ENCODE results near the gene CDK4.

CDK4 gene

DNA sequence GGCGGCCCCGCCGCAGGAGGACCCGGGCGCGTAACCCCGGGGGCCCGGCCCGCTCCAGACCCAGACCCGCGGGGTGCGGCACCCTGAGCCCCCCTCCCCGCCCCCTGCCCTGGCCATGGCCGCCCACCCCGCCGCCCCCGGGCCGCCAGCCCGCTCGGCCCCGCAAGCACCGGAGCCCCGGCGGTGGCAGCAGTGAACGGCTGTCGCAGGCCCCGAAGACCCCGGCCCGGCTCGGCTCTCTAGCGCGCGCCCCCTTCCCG is 3.0 kb upstream of the CDK4 start:
- TF ChIP-seq, protein P1, sequence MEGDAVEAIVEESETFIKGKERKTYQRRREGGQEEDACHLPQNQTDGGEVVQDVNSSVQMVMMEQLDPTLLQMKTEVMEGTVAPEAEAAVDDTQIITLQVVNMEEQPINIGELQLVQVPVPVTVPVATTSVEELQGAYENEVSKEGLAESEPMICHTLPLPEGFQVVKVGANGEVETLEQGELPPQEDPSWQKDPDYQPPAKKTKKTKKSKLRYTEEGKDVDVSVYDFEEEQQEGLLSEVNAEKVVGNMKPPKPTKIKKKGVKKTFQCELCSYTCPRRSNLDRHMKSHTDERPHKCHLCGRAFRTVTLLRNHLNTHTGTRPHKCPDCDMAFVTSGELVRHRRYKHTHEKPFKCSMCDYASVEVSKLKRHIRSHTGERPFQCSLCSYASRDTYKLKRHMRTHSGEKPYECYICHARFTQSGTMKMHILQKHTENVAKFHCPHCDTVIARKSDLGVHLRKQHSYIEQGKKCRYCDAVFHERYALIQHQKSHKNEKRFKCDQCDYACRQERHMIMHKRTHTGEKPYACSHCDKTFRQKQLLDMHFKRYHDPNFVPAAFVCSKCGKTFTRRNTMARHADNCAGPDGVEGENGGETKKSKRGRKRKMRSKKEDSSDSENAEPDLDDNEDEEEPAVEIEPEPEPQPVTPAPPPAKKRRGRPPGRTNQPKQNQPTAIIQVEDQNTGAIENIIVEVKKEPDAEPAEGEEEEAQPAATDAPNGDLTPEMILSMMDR (conservative IDR thresholded peaks at IDR 0.05): no peak
- TF ChIP-seq ZFX (IDR thresholded peaks at IDR 0.05): no peak
- H3K27ac ChIP-seq: peak overlapping the region; percentile 34; the same call in 1 of the 2 replicates

DNA sequence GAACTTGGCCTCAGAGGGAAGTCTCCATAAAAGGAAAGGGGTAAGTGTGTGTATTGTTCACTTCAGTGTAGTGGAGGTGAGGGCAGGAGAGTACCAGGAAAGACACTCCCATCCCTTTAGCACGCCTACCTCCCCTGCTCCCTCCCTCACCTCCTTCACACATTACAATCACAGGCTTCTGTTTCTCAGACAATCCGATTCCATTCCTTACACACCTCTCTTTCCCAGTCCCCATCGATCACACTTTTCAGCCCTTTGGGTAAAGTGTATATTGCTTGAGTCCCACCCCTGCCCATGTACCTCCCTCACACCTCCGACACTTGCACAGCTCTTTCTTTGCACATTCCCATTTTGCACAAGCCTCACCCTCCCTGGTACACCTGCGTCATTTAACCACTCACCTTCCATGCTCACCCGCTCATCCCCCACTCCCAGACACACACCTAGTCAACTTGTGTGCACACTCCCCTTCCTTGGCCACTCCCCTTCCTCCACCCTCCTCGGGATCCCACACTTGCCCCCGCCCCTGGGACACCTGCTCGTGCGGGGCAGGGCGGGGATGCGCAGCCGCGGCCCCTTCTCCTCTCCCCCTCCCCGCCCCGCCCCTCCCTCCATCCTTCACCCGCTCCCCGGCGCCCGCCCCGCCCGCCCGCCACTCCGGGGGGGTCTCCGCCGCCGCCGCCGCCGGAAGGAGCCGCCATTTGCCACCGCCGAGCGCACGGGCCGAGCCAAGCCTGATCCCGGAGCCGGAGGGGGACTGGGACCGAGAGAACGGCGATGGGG is 2.5 kb upstream of the CDK4 start, which contains the start of gene MARCHF9:
Gene MARCHF9, plus strand, starts transcription at position 693 of the 783 bp plus-strand sequence. CDS start 426 bp downstream, outside the sequence.
- H3K27ac ChIP-seq: peak within 1 kb of the TSS; percentile 34; the same call in 1 of the 2 replicates
- TF ChIP-seq, protein P1 (conservative IDR thresholded peaks at IDR 0.05): no peak
- no peak for TF ChIP-seq ZFX (IDR thresholded peaks at IDR 0.05)

DNA sequence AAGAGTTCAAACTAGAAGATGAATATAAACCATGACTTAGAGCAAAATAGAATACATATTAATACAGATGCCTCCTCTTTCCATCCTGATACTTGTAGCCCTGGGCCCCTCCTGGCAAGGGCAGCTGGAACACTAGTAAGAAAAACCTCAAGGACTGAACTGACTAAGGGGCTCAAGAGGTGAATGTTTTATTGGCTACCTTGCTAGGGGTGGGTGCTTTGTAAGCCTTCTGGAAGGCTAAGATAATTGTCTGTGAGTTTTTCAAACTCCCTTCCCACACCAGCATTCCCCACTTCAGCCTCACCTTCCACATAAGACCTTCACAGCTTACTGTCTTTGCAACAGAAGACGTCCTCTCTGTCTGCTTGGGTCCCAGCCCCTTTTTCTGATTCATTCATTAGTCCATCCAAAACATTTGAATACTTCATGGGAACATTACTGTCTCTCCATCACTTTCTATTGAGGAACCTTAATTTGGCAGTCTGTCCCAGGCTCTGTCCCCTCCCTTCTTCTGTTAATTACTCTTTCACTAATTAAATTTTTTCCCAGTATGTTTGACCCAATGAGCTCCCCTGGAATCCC is 1.7 kb upstream of the CDK4 start:
- no peak overlapping the region for H3K27ac ChIP-seq
- TF ChIP-seq, protein P1 (conservative IDR thresholded peaks at IDR 0.05): no peak
- no peak for TF ChIP-seq ZFX (IDR thresholded peaks at IDR 0.05)

DNA sequence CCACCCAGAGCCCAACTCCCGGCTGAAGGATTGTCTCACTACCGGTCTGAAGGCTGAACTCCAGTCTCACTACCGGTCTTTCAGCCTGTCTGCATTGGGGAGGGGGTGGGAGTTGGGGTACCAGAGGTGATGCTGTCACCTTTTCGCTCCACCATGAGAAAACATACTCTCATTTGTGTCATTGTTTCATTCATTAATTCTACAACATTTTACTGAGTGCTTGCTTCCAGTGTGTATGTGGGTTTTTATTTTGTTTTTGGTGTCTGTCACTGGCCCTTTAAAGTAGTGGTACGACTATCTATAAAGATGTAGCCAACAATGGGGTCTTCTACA is 524 bp upstream of the CDK4 start:
- TF ChIP-seq, protein P1 (conservative IDR thresholded peaks at IDR 0.05): no peak
- no peak for TF ChIP-seq ZFX (IDR thresholded peaks at IDR 0.05)
- H3K27ac ChIP-seq: peak overlapping the region; percentile 92

DNA sequence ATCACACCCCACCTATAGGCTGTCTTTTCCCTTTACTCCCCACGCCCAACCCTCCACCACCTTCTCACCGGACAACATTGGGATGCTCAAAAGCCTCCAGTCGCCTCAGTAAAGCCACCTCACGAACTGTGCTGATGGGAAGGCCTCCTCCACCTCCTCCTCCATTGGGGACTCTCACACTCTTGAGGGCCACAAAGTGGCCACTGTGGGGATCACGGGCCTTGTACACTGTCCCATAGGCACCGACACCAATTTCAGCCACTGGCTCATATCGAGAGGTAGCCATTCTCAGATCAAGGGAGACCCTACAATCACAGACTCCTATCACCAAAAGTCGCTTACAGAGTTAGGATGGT is 700 bp downstream of the CDK4 start:
- no peak for TF ChIP-seq ZFX (IDR thresholded peaks at IDR 0.05)
- TF ChIP-seq, protein P1 (conservative IDR thresholded peaks at IDR 0.05): no peak
- peak overlapping the region; percentile 92 for H3K27ac ChIP-seq

DNA sequence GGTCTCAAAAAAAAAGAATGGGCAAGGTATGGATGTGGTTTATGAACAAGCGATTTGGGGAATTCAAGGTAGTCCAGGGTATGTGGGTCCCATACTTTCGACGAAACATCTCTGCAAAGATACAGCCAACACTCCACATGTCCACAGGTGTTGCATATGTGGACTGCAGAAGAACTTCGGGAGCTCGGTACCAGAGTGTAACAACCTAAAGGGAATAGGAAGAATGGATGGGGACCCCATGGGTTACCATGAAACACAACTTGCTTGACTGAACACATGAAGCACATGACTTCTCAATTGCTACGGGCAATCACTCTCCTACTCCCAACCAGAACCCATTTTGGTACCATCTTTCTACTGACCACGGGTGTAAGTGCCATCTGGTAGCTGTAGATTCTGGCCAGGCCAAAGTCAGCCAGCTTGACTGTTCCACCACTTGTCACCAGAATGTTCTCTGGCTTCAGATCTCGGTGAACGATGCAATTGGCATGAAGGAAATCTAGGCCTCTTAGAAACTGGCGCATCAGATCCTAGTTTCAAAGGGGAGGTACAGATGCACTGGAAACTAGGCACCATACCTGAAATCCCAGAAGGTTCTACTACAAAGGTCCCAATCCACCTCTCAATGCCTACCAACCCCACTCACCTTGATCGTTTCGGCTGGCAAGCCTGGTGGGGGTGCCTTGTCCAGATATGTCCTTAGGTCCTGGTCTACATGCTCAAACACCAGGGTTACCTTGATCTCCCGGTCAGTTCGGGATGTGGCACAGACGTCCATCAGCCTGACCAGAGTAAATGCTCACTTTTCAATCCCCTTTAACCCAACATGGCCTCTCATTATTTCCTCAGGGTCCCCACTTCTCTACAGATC is 1.3 kb downstream of the CDK4 start:
- H3K27ac ChIP-seq: peak overlapping the region; percentile 92
- TF ChIP-seq, protein P1 (conservative IDR thresholded peaks at IDR 0.05): no peak
- no peak for TF ChIP-seq ZFX (IDR thresholded peaks at IDR 0.05)

DNA sequence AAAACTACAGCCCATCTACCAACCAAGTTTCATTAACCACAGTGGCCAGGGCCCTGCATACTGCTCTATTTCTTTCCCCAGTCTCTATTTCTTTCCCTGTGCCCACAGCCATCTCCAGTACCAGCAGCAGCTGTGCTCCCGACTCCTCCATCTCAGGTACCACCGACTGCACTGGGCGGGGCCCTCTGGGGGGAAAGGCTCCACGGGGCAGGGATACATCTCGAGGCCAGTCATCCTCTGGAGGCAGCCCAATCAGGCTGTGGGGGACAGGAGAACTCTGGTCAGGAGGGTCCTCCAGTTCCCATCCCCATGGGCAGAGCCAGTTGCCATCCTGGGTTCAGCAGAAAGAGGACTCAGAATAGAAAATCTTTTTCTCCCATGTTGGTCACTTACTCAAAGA is 3.0 kb downstream of the CDK4 start:
- TF ChIP-seq, protein P1 (conservative IDR thresholded peaks at IDR 0.05): no peak
- TF ChIP-seq ZFX (IDR thresholded peaks at IDR 0.05): no peak
- H3K27ac ChIP-seq: no peak overlapping the region

All from C4-2B (cell line).